A549 (cell line): ENCODE data around the gene DHRS7B.

ENCODE experiments used
- BHLHE40 ChIP-seq: IDR thresholded peaks from 2 replicates; pipeline ENCODE4 v1.6.1; 2012; ENCODE audit warnings: low read depth, low read length, inconsistent platforms
- CHD4 ChIP-seq: fragments of 200-600 bp; sonication (generic); IDR thresholded peaks from 2 replicates; pipeline ENCODE4 v1.6.1; 2016; ENCODE audit warnings: antibody characterized with exemption, mild to moderate bottlenecking, borderline replicate concordance
- EP300 ChIP-seq, 2 experiments: fragments of >200 bp; sonication (Bioruptor Twin); formaldehyde crosslinking; IDR thresholded peaks; 2 replicates in 1 of 2; 3 replicates in 1 of 2; pipeline ENCODE4 v1.6.1; 2016 to 2017
- HDAC2 ChIP-seq: fragments of 200-600 bp; sonication (generic); IDR thresholded peaks from 2 replicates; pipeline ENCODE4 v1.6.1; 2016
- NPAS2 ChIP-seq: fragments of 250-450 bp; sonication (Bioruptor Pico); IDR thresholded peaks from 2 replicates; pipeline ENCODE4 v1.8.0; 2022; ENCODE audit warnings: mild to moderate bottlenecking, moderate library complexity, borderline replicate concordance
- NR3C1 ChIP-seq: fragments of >200 bp; sonication (Bioruptor Twin); formaldehyde crosslinking; IDR thresholded peaks from 3 replicates; pipeline ENCODE4 v1.6.1; 2017
- POLR2A ChIP-seq: IDR thresholded peaks from 2 replicates; pipeline ENCODE4 v1.6.1; 2012; ENCODE audit warnings: mild to moderate bottlenecking, low read length
- POLR2AphosphoS2 ChIP-seq: conservative IDR thresholded peaks from 2 replicates; pipeline ENCODE4 v1.6.1; 2012; ENCODE audit warnings: low read length, improper control_type of control experiment, inconsistent platforms
- RAD21 ChIP-seq, 2 experiments: fragments of >200 bp in 1 of 2; sonication (Bioruptor Twin) in 1 of 2; formaldehyde crosslinking in 1 of 2; IDR thresholded peaks in 1 of 2; conservative IDR thresholded peaks in 1 of 2; 2 replicates in 1 of 2; 3 replicates in 1 of 2; pipeline ENCODE4 v1.6.1; 2012 to 2018; ENCODE audit warnings: inconsistent platforms in 1 of 2
- RCOR1 ChIP-seq: fragments of 150-350 bp; IDR thresholded peaks from 2 replicates; pipeline ENCODE4 v1.6.1; 2014; ENCODE audit warnings: antibody characterized with exemption, low read length, low read depth
- ZFP36 ChIP-seq: fragments of 450-650 bp; IDR thresholded peaks from 2 replicates; pipeline ENCODE4 v1.6.1; 2014; ENCODE audit warnings: borderline replicate concordance; ENCODE audit not compliant: partially characterized antibody
- TF ChIP-seq, protein P1 (sequence below): fragments of >200 bp; sonication (Bioruptor Twin); formaldehyde crosslinking; IDR thresholded peaks from 3 replicates; pipeline ENCODE4 v1.5.1; 2016
- TF ChIP-seq, protein P2 (sequence below): fragments of 150-350 bp; IDR thresholded peaks from 2 replicates; pipeline ENCODE4 v1.6.1; 2014; ENCODE audit warnings: low read depth, mild to moderate bottlenecking, low read length

DNA sequence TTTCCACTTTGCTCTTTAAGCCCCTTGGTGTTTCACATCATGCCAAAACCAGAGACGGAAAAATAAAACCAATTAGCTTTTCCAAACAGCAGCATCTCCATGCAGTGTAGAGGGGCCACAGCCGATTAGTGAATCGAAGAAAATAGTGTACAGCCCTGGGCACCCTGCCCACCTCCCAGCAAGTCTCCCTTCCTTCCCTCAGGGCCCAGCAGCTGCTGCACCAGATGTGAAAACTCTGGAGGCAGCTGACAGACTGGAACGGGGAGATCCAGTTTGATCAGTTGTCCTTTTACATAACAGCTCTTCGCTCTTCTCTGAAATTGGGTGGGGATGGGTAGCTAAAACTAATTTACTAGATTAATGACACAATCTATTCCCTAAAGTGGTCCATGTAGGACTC lies 67.9 kb downstream of the DHRS7B start:
- TF ChIP-seq ZFP36 (no peak), POLR2A (no peak), EP300 (IDR thresholded peaks at IDR 0.05) (no peak), RAD21 (conservative IDR thresholded peaks at IDR 0.05 in 1 of 2, IDR thresholded peaks at IDR 0.05 in 1 of 2) (no peak), RCOR1 (no peak), NPAS2 (no peak), CHD4 (no peak), POLR2AphosphoS2 (no peak), BHLHE40 (no peak), HDAC2 (no peak), NR3C1 (no peak)
- TF ChIP-seq, protein P1, sequence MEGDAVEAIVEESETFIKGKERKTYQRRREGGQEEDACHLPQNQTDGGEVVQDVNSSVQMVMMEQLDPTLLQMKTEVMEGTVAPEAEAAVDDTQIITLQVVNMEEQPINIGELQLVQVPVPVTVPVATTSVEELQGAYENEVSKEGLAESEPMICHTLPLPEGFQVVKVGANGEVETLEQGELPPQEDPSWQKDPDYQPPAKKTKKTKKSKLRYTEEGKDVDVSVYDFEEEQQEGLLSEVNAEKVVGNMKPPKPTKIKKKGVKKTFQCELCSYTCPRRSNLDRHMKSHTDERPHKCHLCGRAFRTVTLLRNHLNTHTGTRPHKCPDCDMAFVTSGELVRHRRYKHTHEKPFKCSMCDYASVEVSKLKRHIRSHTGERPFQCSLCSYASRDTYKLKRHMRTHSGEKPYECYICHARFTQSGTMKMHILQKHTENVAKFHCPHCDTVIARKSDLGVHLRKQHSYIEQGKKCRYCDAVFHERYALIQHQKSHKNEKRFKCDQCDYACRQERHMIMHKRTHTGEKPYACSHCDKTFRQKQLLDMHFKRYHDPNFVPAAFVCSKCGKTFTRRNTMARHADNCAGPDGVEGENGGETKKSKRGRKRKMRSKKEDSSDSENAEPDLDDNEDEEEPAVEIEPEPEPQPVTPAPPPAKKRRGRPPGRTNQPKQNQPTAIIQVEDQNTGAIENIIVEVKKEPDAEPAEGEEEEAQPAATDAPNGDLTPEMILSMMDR: no peak
- TF ChIP-seq, protein P2, sequence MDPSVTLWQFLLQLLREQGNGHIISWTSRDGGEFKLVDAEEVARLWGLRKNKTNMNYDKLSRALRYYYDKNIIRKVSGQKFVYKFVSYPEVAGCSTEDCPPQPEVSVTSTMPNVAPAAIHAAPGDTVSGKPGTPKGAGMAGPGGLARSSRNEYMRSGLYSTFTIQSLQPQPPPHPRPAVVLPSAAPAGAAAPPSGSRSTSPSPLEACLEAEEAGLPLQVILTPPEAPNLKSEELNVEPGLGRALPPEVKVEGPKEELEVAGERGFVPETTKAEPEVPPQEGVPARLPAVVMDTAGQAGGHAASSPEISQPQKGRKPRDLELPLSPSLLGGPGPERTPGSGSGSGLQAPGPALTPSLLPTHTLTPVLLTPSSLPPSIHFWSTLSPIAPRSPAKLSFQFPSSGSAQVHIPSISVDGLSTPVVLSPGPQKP: no peak
